Stimulated activated CD4-positive, alpha-beta T cell treated with anti-CD3 and anti-CD28 coated beads, Interleukin-1b, Interleukin-23, amount 100 ng/mL, for 1 hour (primary cell): Measurements from ENCODE around the gene TRAPPC10.
A peak's percentile ranks its signal among the peaks of the same experiment; 100 is the strongest.

ENCODE experiments used
- DNase-seq, 2 donors: peaks; one replicate each; pipeline ENCODE4 v3.0.0-alpha.2; 2020; ENCODE audit warnings: low read depth in 2 of 2

TRAPPC10 gene

DNA sequence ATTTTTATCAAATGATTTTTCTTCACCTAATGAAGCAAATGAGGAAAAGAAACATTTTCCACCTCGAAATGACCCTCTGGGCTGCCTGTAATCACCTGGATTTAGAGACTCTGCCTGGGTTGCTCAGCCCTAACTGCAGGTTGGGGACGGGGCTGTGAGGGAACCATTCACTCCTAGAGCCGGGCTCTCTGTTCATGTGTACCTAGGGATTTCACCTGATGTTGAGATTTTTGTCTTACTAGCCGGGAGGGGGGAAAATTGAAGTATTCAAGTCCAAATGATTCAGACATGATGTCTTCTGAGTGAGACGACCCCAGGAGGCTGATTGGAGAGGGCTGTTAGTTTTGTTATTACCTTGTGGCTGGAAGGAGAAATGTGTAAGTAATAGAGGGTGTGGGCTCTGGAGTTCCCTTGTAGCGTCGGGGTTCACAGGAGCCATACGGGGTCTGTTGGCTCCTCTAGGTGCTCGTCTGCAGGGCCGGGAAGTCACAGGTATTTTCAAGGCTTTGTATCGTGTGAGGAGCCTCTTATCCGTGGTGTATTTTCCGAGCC is 52.8 kb downstream of the TRAPPC10 start:
- no peak for DNase-seq

- DNase-seq = peak in 1 of 2 donors; percentile 45
These were observed 53.3 kb downstream of the TRAPPC10 start for GRCh38 chr21:44065428-44065827.

DNA sequence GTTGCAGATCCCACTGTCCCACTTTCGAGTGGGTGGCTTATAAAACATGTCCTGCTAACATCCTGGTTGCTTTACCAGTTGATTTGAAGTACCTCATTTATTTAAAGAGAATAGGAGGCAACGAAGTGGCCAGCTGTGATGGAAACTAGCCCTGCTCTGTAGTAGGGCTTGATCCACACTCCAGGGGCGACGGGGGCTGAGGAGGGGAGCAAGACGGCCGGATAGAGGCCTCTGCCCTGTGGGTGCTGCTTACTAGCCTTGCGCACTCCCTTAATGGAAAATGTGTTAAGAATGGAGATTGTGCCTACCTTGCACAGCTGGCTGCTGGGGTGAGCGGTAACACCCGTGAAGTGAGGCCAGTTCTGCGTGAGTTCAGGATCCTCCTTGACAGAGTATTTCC is 54.0 kb downstream of the TRAPPC10 start:
- no peak for DNase-seq

DNA sequence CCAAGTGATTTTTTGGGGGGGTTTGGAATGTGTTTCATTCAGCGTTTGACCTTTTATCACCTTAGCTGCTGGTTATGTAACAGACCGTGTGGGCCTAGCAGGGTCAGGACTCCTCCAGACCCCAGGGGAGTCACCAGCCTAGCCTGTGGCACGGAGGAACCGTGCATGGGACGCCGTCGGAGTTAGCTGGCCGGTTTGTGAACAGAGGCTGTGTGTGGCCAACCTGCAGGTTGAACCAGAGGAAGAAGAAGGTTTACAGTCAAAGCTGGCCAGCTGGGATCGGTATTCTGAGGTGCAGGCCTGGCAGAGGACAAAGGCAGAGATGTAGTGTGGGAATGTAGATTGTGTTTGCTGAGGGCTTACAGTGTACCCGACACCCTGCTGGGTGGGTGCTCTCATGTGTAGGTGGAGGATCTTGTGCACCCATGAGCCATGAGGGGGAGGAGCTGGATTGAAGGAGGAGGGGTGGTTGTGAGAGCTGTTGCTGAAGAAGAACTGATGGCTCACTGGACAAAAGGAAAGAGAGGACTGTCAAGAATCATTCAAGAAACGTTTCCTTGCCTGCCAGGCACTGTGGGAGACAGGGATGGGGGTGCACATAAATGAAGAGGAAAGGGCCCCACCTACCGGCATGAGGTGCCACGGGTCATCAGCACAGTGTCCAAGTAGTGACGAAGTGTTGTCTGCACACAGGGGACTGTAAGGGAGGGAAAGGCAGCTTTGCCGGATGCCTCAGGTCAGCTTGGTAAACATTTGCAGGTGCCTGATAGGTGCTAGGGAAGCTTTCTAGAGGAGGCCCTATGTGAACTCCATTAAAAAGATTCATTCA is 55.1 kb downstream of the TRAPPC10 start:
- DNase-seq = no peak

GRCh38 chr21:44070391-44070790 is 58.3 kb downstream of the TRAPPC10 start:
- DNase-seq = no peak

DNA sequence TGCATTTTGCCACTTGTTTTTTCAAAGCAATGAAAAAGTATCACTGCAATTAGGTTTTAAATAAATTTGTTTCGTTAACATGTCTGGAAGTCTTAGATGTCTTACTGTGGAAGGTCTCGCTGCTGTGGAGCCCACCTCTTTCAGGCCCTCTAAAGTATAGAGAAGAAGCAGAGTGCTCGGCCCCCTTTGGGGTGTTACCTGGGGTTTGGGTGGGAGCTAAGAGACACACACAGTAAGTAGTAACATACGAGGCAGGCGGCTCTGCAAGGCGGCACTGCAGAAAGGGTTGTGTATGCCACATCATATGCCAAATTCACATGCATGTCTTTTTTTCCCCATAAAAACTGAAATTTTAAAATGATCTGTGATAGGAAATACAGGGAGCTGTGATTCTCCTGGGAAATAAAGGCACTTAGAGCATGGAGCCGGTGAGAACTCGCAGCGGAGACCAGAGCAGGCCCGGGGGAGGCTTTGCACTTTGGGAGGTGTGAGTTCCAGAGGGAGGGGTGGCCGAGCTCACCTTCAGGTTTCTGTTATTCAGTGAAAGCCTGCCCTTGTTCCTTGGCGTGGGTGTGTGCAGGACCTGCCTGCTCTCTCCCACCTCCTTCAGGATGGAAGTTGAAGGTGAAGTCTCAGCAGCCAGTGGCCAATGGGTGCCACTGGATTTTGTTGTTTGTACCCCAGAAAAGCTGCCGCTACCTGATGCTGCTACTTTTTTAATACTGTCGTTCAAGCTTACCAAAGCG is 59.4 kb downstream of the TRAPPC10 start:
- DNase-seq = no peak

DNA sequence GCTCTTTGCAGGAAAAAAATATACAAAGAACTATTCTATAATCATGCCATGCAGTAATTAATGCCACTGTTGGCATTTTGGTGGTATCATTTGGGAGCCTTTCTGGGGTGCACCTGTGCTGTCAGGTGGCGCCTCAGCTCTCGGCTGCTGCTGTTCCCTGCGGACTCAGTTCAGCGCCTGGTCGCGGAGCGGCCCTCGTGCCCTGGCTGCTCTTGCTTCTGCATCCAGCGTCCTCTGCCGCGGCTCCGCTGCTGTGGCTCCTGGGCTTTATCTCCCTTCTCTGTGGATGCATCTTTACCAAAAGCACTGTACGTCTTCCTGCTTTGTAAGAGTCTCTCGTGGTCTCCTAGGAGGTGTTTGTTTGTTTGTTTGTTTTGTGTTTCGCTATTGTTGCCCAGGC is 60.0 kb downstream of the TRAPPC10 start:
- DNase-seq = no peak

DNA sequence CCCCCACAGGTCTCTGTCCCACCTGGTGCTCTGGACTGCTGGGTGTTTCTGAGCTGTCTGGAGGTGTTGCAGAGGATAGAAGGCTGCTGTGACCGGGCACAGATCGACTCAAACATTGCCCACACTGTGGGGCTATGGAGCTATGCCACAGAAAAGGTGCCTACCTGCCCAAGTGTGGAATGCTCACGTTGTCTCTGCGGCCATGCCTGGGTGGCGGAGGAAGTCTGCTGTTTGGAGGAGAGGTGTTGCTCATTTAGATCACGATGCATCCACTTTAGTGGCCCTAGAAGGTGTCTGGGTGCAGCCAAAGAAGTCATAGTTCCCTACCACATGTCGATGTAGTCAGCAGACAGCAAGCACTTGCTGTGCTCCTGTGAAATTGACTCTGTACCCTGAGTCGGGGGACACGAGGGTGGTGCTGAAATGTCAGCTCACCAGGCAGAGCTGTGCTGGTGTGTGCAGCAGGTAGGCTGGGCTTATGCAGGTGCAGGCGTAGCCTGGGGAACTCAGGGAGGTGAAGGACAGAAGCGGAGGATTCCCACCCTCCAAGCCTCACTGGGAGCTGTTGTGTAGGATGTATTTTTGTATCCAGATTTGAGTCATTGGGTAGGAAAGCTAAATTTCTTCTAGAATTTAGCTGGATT is 62.3 kb downstream of the TRAPPC10 start:
- no peak for DNase-seq

GRCh38 chr21:44076316-44076715 is 64.2 kb downstream of the TRAPPC10 start:
- no peak for DNase-seq

DNA sequence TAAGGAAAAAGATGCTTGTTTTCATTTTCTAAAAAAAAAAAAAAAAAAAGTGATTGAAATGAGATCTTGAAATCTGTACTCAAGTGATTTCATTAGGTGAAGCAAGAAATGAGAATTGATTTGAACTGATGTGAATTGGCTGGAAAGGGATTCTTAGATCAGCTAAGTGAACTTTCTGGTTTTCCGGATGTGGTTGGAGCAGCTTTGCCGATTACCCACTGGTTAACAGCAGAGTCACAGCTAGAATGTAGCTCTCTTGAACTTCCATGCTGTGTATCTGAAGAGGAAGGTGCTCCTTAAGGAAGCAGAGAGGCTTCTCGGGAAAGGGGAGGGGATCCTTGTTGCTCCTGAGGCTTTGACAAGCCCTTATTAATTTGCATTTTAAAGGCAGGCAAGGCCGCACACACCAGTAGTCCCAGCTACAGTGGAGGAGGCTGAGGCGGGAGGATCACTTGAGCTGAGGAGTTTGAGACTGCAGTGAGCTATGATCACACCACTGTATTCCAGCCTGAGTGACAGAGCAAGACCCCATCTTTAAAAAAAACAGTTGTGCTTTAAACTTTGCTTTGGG is 66.4 kb downstream of the TRAPPC10 start:
- DNase-seq = no peak

DNA sequence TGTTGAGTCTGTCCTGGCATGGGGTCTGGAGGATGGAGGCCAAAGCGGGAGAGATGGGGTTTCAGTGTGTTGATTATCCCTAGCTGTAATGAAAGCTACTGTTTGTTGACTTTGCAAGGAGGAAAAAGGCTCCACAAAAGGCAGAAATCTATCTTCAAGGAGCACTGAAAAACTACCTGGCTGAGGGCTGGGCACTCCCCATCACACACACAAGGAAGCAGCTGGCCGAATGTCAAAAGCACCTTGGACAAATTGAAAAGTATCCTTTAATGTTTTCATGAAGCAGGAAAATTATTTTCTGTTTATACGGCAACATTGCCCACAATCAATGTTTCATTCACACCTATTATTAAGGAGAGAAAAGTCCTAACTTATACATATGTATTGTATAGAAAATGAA is 67.3 kb downstream of the TRAPPC10 start:
- DNase-seq = no peak

GRCh38 chr21:44079846-44080245 is 67.7 kb downstream of the TRAPPC10 start:
- DNase-seq = no peak

DNA sequence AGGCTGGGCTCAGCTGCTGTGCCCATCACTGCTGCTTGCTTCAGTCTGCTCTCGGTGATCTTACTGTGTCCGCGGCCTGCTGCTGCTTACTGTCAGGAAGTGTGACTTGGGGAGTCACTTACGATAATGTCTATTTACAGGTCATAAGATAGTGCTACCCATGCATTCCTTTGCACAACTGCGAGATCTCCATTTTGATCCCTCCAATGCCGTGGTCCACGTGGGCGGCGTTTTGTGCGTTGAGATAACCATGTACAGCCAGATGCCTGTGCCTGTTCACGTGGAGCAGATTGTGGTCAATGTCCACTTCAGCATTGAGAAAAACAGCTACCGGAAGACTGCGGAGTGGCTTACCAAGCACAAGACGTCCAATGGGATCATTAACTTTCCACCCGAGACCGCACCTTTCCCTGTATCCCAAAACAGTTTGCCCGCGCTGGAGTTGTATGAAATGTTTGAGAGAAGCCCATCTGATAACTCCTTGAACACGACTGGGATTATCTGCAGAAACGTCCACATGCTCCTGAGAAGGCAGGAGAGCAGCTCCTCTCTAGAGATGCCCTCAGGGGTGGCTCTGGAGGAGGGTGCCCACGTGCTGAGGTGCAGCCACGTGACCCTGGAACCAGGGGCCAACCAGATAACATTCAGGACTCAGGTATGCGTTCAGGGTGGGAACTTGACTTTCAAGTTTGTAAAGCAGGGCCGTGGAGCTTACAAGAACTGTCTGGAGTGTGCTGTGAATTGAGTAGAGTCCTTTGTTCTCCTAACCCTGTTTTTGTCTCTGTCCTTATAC is 70.7 kb downstream of the TRAPPC10 start:
- DNase-seq = no peak

GRCh38 chr21:44083631-44084291 is 71.7 kb downstream of the TRAPPC10 start:
- no peak for DNase-seq

DNA sequence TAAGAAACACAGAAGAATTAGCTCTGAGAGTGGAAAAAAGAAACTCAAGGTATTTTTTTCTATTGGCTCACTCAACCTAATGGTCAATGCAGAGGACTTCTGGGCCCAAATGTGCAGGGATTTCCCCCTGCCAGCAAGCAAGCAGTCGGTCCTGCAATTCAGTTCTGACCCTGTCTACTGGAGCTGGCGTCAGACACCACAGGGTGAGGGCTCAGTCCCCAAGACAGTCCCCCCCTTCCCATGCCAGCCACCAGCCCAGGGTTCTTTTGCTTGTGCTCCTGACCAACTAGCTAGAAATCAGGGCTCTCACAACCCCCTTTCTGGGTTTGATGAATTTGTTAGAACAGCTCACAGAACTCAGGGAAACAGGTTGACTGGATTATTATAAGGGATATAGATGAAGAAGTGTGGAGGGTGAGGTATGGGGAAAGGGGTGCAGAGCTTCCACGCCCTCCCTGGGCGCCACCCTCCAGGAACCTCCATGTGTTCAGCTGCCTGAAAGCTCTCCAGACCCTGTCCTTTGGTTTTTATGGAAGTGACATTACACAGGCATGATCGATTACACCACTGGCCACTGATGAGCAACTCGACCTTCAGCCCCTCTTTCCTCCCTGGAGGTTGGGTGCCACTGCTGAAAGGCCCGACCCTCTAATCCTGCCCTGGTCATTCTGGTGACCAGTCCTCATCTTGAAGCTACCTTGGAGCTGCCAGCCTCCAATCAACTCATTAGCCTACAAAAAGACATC is 72.6 kb downstream of the TRAPPC10 start:
- DNase-seq = no peak

GRCh38 chr21:44085491-44086321 is 73.6 kb downstream of the TRAPPC10 start:
- no peak for DNase-seq

DNA sequence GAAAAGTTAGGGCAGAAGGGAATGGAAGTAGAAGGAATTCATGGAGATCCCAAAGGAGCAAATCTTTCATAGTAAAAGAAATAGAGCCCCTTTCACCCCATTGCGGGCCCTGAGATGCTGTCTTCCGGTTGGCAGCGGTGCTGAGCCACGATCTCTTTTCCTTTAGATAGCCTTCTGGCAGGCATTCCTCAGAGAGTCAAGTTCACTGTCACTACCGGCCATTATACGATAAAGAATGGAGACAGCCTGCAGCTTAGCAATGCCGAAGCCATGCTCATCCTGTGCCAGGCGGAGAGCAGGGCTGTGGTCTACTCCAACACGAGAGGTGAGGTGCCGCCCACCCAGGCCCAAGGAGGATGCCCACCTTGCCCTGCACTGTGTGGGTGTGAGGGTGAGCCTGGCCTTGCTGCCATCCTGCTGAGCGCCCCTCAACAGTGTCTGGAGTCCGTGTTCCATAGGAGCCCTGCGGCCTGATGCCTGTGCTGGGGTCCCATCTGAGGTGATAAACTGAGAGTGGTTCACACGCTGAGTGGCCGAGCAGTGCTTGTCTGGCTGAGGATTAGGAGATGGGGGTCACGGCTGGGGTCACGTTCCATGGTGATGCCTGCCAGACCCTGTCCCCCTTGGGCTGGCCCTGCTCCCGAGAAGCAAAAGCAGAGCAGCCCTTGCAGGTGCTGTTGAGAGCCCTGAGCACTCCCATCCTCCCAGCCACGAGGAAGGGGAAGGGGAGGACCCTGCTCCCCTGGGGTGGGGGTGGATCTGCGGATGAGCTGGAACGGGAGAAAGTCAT is 74.7 kb downstream of the TRAPPC10 start:
- no peak for DNase-seq
